ENCODE measurements around the gene RRP15.

DNA sequence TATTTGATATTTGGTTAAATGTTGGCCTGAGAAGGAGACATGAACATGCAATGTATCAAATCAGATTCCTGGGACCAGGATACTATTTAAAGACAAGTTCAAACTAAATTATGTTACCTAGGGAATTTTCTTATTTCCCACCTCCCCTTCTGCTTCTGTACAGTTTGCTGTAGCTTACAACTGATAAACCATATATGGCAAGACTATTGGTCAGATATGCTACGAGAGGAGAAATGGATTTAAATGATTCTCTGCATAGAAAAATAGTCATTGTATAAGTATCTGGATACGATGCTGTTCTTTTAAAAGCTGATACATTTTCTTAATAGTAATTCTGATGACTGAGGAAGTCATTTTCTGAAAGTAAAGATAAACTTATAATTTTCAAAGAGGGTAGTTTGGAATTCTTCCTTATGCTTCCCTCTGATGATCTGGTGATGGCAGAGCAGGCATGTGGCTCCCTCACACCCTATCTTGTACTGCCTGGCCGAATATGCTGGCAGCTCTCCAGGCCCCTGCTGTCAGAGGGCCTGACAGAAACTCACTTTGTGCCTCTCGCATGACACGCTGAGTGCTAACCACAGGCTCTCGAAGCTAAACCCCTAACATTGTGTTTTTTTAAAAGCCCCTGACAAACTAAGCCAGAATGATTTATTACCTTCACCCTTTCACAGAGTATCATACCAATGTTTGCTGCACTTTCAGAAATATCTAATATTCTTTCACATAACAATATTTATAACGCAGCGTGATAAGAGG, 19.4 kb downstream of the RRP15 start:
- TF ChIP-seq, protein P1, sequence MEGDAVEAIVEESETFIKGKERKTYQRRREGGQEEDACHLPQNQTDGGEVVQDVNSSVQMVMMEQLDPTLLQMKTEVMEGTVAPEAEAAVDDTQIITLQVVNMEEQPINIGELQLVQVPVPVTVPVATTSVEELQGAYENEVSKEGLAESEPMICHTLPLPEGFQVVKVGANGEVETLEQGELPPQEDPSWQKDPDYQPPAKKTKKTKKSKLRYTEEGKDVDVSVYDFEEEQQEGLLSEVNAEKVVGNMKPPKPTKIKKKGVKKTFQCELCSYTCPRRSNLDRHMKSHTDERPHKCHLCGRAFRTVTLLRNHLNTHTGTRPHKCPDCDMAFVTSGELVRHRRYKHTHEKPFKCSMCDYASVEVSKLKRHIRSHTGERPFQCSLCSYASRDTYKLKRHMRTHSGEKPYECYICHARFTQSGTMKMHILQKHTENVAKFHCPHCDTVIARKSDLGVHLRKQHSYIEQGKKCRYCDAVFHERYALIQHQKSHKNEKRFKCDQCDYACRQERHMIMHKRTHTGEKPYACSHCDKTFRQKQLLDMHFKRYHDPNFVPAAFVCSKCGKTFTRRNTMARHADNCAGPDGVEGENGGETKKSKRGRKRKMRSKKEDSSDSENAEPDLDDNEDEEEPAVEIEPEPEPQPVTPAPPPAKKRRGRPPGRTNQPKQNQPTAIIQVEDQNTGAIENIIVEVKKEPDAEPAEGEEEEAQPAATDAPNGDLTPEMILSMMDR (IDR thresholded peaks at IDR 0.05; ENCODE audit: low read length) = no peak
- TF ChIP-seq EZH2 (IDR thresholded peaks at IDR 0.05; ENCODE audit: borderline replicate concordance, low read length) = no peak
